WI38 (cell line): ENCODE data around the gene TENM4.

ENCODE experiments used
- H3K4me3 ChIP-seq: 2 replicates; pipeline ENCODE4 v1.5.1; 2011; ENCODE audit warnings: low read depth, mild to moderate bottlenecking, control low read depth, low read length
- TF ChIP-seq, protein P1 (sequence below): IDR thresholded peaks from 2 replicates; pipeline ENCODE4 v1.5.1; 2012; ENCODE audit warnings: low read depth, mild to moderate bottlenecking, control low read depth, low read length

The TENM4 gene

DNA sequence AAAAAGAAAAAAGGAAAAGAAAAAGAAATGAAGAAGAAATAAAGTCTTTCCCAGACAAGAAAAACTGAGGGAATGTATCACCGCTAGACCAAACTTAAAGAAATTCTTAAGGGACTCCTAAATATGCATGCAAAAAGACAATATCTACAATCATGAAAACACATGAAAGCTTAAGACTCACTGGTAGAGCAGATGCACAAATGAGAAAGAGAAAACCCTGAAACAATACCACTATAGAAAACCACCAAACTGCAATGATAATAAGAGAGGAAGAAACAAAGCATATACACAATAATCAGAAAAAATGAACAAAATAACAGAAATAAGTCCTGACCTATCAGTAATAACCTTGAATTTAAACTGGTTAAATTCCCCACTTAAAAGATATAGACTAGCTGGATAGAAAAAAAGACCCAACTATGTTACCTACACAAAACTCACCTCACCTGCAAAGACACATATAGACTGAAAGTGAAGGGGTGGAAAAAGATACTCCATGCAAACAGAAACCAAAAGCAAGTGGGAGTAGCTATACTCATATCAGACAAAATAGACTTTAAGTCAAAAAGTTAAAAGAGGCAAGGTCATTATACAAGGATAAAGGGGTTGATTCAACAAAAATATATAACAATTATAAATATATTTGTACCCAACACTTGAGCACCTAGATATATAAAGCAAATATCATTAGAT, 804.9 kb downstream of the TENM4 start:
- TF ChIP-seq, protein P1, sequence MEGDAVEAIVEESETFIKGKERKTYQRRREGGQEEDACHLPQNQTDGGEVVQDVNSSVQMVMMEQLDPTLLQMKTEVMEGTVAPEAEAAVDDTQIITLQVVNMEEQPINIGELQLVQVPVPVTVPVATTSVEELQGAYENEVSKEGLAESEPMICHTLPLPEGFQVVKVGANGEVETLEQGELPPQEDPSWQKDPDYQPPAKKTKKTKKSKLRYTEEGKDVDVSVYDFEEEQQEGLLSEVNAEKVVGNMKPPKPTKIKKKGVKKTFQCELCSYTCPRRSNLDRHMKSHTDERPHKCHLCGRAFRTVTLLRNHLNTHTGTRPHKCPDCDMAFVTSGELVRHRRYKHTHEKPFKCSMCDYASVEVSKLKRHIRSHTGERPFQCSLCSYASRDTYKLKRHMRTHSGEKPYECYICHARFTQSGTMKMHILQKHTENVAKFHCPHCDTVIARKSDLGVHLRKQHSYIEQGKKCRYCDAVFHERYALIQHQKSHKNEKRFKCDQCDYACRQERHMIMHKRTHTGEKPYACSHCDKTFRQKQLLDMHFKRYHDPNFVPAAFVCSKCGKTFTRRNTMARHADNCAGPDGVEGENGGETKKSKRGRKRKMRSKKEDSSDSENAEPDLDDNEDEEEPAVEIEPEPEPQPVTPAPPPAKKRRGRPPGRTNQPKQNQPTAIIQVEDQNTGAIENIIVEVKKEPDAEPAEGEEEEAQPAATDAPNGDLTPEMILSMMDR: no peak
- no peak overlapping the region for H3K4me3 ChIP-seq

DNA sequence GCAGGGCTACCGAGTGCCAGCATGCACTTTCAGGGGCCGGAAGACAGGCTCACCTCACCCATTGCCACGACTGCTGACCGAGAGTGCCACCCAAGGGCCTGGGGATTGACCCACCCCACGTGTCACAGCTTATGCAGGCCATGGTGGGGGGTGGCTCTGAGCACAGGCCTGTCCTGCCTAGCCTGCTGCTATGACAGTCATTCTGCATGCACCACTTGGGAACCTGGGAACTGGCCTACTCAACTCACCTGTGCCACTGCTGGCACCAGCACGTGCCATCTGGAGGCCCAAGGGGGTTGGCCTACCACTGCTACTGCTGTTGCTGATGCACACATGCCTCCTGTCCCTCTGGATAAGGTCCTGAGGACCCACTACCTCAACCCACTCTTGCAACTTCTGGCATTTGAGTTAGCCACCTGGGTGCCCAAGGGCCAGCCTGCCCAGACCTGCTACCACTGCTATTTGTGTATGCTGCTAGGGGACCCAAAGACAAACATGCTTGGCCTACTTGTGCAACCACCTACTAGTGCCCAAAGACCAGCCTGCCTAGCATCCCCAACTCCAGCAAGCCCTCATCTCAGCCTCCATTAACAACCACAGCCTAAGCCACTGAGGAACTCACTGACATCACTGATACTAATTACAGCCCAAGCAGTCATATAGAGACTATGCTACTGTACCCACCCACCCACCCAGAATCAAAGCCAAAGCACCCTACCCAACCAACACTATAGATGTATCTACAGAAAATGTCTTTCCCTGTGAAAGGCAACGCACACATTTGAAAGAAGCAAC, 807.1 kb downstream of the TENM4 start:
- TF ChIP-seq, protein P1: no peak
- no peak overlapping the region for H3K4me3 ChIP-seq

DNA sequence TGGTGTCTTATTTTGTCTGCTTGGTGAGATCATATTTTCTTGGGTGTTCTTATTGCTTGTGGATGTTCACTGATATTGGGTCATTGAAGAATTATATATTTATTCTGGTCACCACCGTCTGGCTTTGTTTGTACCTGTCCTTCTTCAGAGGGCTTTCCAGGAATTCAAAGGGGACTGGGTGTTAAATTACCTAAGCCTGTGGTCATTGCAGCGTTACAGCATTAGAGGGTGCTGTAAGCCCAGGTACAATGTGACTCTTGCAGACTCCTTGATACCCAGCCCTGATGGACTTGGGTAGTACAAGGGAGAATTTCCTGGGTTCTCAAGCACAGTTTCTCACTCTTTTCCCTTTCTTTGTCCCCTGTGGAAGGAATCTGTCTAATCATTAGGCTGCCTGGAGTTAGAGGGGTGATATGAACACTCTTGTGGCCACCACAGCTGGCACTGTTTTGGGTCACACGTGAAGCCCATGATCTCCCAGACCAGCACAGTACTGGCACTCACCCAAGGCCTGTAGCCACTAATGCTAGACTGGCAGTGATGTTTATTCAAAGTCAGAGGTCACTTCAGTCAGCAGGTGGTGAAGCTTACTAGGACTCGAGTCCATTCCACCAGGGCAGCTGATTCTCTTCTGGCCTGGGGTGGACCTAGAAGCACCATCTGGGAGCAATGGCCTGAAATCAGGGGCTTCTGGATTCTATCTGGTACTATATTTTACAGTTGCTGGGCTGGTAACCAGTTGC, 810.1 kb downstream of the TENM4 start:
- no peak overlapping the region for H3K4me3 ChIP-seq
- TF ChIP-seq, protein P1: no peak

DNA sequence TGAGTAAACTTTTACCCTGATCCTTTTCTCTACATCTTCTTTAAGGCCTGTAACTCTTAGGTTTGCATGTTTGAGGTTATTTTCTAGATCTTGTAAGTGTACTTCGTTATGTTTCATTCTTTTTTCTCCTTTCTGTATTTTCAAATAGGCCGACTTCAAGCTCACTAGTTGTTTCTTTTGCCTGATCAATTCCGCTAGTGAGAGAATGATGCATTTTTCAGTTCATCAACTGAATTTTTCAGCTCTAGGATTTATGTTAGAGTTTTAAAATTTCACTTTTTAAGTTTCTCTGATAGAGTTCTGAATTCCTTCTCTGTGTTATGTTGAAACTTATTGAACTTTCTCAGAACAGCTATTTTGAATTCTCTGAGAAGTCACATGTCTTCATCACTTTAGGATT, 810.7 kb downstream of the TENM4 start:
- TF ChIP-seq, protein P1: no peak
- H3K4me3 ChIP-seq: no peak overlapping the region

DNA sequence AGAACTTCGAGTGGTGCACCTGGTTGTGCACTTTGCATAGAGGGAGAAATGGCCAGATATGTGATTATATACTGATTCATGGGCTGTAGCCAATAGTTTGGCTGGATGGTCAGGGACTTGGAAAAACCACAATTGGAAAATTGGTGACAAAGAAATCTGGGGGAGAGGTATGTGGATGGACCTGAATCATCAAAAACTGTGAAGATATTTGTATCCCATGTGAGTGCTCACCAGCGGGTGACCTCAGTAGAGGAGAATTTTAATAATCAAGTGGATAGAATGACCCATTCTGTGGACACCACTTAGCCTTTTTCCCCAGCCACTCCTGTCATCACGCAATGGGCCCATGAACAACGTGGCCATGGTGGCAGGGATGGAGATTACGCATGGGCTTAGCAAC, 818.2 kb downstream of the TENM4 start:
- H3K4me3 ChIP-seq: no peak overlapping the region
- TF ChIP-seq, protein P1: no peak

DNA sequence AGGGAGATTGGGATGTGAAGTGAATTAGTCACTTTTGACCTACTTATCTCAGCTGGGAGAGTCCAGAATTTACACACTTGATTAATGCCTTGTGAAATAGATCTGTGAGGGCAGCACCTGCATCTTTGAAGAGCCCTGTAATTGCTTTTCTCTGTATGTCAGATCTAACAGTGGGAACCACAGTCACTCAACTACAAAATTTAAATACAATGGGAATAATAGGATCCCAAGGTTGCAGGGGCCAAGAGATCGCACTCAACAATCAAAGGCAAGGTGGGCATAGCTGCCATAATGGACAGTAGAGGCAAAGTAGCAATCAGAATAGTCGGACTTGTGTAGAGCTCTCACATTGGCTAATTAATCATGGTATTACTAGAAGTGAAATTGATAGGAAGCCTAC, 820.7 kb downstream of the TENM4 start:
- H3K4me3 ChIP-seq: no peak overlapping the region
- TF ChIP-seq, protein P1: no peak
